ENCODE results near the gene WDTC1.

DNA sequence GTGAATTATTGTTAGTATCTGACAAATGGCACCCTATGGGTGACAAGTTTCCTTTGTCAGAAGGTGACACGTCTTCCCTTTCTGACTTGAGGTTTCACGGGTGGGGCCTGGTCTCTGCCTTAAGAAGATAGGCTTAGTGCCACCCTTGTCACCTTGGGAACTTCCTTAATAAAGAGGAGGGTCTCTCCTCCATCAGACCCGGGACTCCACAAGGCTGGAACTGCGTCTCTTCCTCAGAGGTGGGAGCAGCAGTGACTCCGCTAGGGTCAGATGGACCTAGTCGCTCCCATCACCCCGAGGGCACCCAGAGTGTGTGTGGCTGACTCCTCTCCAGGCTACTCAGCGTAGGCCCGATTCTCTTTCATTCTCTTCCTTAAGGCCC is 774 bp upstream of the WDTC1 start:
- no peak for TF ChIP-seq EZH2 (IDR thresholded peaks at IDR 0.05; ENCODE audit: low read depth, low read length, severe bottlenecking)
- TF ChIP-seq, protein P1, sequence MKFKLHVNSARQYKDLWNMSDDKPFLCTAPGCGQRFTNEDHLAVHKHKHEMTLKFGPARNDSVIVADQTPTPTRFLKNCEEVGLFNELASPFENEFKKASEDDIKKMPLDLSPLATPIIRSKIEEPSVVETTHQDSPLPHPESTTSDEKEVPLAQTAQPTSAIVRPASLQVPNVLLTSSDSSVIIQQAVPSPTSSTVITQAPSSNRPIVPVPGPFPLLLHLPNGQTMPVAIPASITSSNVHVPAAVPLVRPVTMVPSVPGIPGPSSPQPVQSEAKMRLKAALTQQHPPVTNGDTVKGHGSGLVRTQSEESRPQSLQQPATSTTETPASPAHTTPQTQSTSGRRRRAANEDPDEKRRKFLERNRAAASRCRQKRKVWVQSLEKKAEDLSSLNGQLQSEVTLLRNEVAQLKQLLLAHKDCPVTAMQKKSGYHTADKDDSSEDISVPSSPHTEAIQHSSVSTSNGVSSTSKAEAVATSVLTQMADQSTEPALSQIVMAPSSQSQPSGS (IDR thresholded peaks at IDR 0.05; ENCODE audit: low read length), result no peak
- TF ChIP-seq CTCF (IDR thresholded peaks at IDR 0.05; ENCODE audit: control extremely low read depth in 1 of 3, insufficient read depth in 1 of 3, low read depth in 1 of 3, low read length in 3 of 3), result no peak
- no peak for TF ChIP-seq RFX5 (IDR thresholded peaks at IDR 0.05; ENCODE audit: borderline replicate concordance, low read depth, low read length)
- no peak for TF ChIP-seq NRF1 (IDR thresholded peaks at IDR 0.05; ENCODE audit: low read depth, low read length)
- no peak for TF ChIP-seq GABPA (IDR thresholded peaks at IDR 0.05; ENCODE audit: borderline replicate concordance, insufficient read depth, low read length)
- no peak for TF ChIP-seq TCF12 (IDR thresholded peaks at IDR 0.05; ENCODE audit: low read depth, low read length)
- TF ChIP-seq, protein P2, sequence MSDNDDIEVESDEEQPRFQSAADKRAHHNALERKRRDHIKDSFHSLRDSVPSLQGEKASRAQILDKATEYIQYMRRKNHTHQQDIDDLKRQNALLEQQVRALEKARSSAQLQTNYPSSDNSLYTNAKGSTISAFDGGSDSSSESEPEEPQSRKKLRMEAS (IDR thresholded peaks at IDR 0.05), result no peak
- no peak for TF ChIP-seq MAFK (IDR thresholded peaks at IDR 0.05; ENCODE audit: low read depth, low read length)
